Measurements from ENCODE around the gene NPDC1.

The NPDC1 gene

GRCh38 chr9:137030538-137031527 is 15.1 kb downstream of the NPDC1 start:
- Histone ChIP-seq H3K9me2 (replicated peaks; ENCODE audit: insufficient read depth, low read length) (no peaks in the 10 kb centered on the region), H2AFZ (ENCODE audit: low read length) (no peak overlapping the region), H4K20me1 (ENCODE audit: insufficient read depth, low read length) (no peaks in the 10 kb centered on the region), H3K4me3 (ENCODE audit: low read length) (no peak overlapping the region), H3K4me2 (ENCODE audit: low read depth, low read length) (no peak overlapping the region), H3K27me3 (replicated peaks; ENCODE audit: insufficient read depth, low read length) (peaks cover 70% of the 10 kb centered on the region), H3K27ac (ENCODE audit: low read length) (no peak overlapping the region), H3K4me1 (ENCODE audit: low read length) (peaks cover 12% of the 10 kb centered on the region), H3K9me3 (replicated peaks; ENCODE audit: insufficient read depth, low read length) (no peaks in the 10 kb centered on the region), H3F3A (ENCODE audit: insufficient read depth, low read length) (peaks cover 5% of the 10 kb centered on the region), H3K9ac (ENCODE audit: low read length) (no peak overlapping the region), H3K79me2 (ENCODE audit: low read length) (no peaks in the 10 kb centered on the region), H3K36me3 (replicated peaks; ENCODE audit: insufficient read depth, low read length) (no peaks in the 10 kb centered on the region)
- no peak for DNase-seq
- TF ChIP-seq CTCF (IDR thresholded peaks at IDR 0.05; ENCODE audit: low read length) (no peak), EZH2 (optimal IDR thresholded peaks at IDR 0.05; ENCODE audit: low read depth, low read length) (no peak), EZH2phosphoT487 (IDR thresholded peaks at IDR 0.05; ENCODE audit: low read length) (no peak)

- H3K9ac ChIP-seq (ENCODE audit: low read length) = no peak overlapping the region
Observed at GRCh38 chr9:137030006-137030405, 16.0 kb downstream of the NPDC1 start.

More at GRCh38 chr9:137030006-137030405, 16.0 kb downstream of the NPDC1 start:
- Histone ChIP-seq H3K27ac (ENCODE audit: low read length) (no peak overlapping the region), H2AFZ (ENCODE audit: low read length) (no peak overlapping the region), H3K4me1 (ENCODE audit: low read length) (peaks cover 12% of the 10 kb centered on the region), H3F3A (ENCODE audit: insufficient read depth, low read length) (peaks cover 5% of the 10 kb centered on the region), H3K36me3 (replicated peaks; ENCODE audit: insufficient read depth, low read length) (no peaks in the 10 kb centered on the region), H3K9me3 (replicated peaks; ENCODE audit: insufficient read depth, low read length) (no peaks in the 10 kb centered on the region), H3K4me3 (ENCODE audit: low read length) (no peak overlapping the region), H3K27me3 (replicated peaks; ENCODE audit: insufficient read depth, low read length) (peaks cover 75% of the 10 kb centered on the region), H3K79me2 (ENCODE audit: low read length) (no peaks in the 10 kb centered on the region), H3K4me2 (ENCODE audit: low read depth, low read length) (no peak overlapping the region), H3K9me2 (replicated peaks; ENCODE audit: insufficient read depth, low read length) (no peaks in the 10 kb centered on the region), H4K20me1 (ENCODE audit: insufficient read depth, low read length) (no peaks in the 10 kb centered on the region)
- DNase-seq = no peak
- no peak for TF ChIP-seq EZH2phosphoT487 (IDR thresholded peaks at IDR 0.05; ENCODE audit: low read length)
- TF ChIP-seq EZH2 (optimal IDR thresholded peaks at IDR 0.05; ENCODE audit: low read depth, low read length) = no peak
- no peak for TF ChIP-seq CTCF (IDR thresholded peaks at IDR 0.05; ENCODE audit: low read length)
